MM.1S (cell line): ENCODE measurements around the gene ERCC4.

ENCODE experiments used
- DNase-seq: peaks from one replicate; pipeline ENCODE4 v3.0.0-alpha.2; 2015
- H2AFZ ChIP-seq: fragments of 300-600 bp; sonication (generic); 2 replicates; pipeline ENCODE4 v1.6.0; 2016; ENCODE audit warnings: antibody characterized with exemption, low read length
- H3F3A ChIP-seq: fragments of 300-600 bp; sonication (generic); 2 replicates; pipeline ENCODE4 v1.6.1; 2016; ENCODE audit warnings: mild to moderate bottlenecking, antibody characterized with exemption, low read length, moderate library complexity, mixed read lengths; ENCODE audit not compliant: insufficient read depth
- H3K27ac ChIP-seq: fragments of 300-600 bp; sonication (generic); 2 replicates; pipeline ENCODE4 v1.5.1; 2016; ENCODE audit warnings: mild to moderate bottlenecking, low read length
- H3K27me3 ChIP-seq: fragments of 300-600 bp; sonication (generic); replicated peaks from 2 replicates; pipeline ENCODE4 v1.6.0; 2016; ENCODE audit warnings: low read length; ENCODE audit not compliant: insufficient read depth
- H3K36me3 ChIP-seq: fragments of 300-600 bp; sonication (generic); replicated peaks from 2 replicates; pipeline ENCODE4 v1.6.1; 2016; ENCODE audit warnings: mild to moderate bottlenecking, low read length, mixed read lengths; ENCODE audit not compliant: insufficient read depth
- H3K4me1 ChIP-seq: fragments of 300-600 bp; sonication (generic); 2 replicates; pipeline ENCODE4 v1.6.1; 2016; ENCODE audit warnings: low read length, mixed read lengths
- H3K4me2 ChIP-seq: fragments of 300-600 bp; sonication (generic); 2 replicates; pipeline ENCODE4 v1.6.0; 2016; ENCODE audit warnings: low read depth, low read length
- H3K4me3 ChIP-seq: fragments of 300-600 bp; sonication (generic); 2 replicates; pipeline ENCODE4 v1.5.1; 2016; ENCODE audit warnings: low read length, mixed read lengths
- H3K79me2 ChIP-seq: fragments of 300-600 bp; sonication (generic); 2 replicates; pipeline ENCODE4 v1.6.1; 2016; ENCODE audit warnings: mixed run types, low read length, mixed read lengths
- H3K9ac ChIP-seq: fragments of 300-600 bp; sonication (generic); 2 replicates; pipeline ENCODE4 v1.6.1; 2016; ENCODE audit warnings: low read length, mixed read lengths
- H3K9me2 ChIP-seq: fragments of 300-600 bp; sonication (generic); replicated peaks from 2 replicates; pipeline ENCODE4 v1.6.1; 2016; ENCODE audit warnings: mild to moderate bottlenecking, low read length, mixed read lengths; ENCODE audit not compliant: insufficient read depth
- H3K9me3 ChIP-seq: fragments of 300-600 bp; sonication (generic); replicated peaks from 2 replicates; pipeline ENCODE4 v1.6.1; 2016; ENCODE audit warnings: mild to moderate bottlenecking, low read length, mixed read lengths; ENCODE audit not compliant: insufficient read depth
- H4K20me1 ChIP-seq: fragments of 300-600 bp; sonication (generic); 2 replicates; pipeline ENCODE4 v1.6.1; 2016; ENCODE audit warnings: mild to moderate bottlenecking, low read length, moderate library complexity, mixed read lengths; ENCODE audit not compliant: insufficient read depth
- EZH2 ChIP-seq: fragments of 300-600 bp; sonication (generic); optimal IDR thresholded peaks from 2 replicates; pipeline ENCODE3; 2017; ENCODE audit warnings: low read depth, mild to moderate bottlenecking, antibody characterized with exemption, low read length, mixed read lengths
- EZH2phosphoT487 ChIP-seq: fragments of 300-600 bp; sonication (generic); IDR thresholded peaks from 2 replicates; pipeline ENCODE4 v1.6.1; 2018; ENCODE audit warnings: antibody characterized with exemption, low read length
- TF ChIP-seq, protein P1 (sequence below): fragments of 300-600 bp; sonication (generic); IDR thresholded peaks from 2 replicates; pipeline ENCODE4 v1.5.1; 2016; ENCODE audit warnings: antibody characterized with exemption, low read length, mixed read lengths

ERCC4 gene

DNA sequence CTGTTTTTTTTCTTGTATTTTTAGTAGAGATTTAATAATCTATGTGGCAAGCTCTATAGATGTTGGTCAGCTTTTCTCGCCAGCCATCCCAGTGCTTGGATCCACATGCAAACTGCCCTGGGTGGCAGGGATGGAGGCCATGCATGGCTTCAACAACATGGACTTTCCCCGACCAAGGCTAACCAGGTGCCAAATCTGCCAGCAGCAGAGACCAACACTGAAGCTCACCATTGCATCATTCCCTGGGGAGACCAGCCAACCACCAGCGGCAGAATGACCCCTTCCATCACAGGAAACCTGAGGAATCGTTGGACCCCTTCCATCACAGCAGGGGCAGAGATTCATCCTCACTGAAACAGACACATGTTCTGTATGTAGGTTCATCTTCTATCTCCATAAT is 27.7 kb upstream of the ERCC4 start:
- Histone ChIP-seq H3K36me3 (no peaks in the 10 kb centered on the region), H3K9me2 (no peaks in the 10 kb centered on the region), H3K9ac (no peak overlapping the region), H3K4me3 (no peak overlapping the region), H2AFZ (no peak overlapping the region), H3F3A (no peaks in the 10 kb centered on the region), H4K20me1 (no peaks in the 10 kb centered on the region), H3K9me3 (no peaks in the 10 kb centered on the region), H3K4me2 (no peak overlapping the region), H3K27ac (no peak overlapping the region), H3K27me3 (no peaks in the 10 kb centered on the region), H3K79me2 (no peaks in the 10 kb centered on the region), H3K4me1 (no peaks in the 10 kb centered on the region)
- DNase-seq, result no peak
- TF ChIP-seq EZH2 (no peak), EZH2phosphoT487 (no peak)
- TF ChIP-seq, protein P1, sequence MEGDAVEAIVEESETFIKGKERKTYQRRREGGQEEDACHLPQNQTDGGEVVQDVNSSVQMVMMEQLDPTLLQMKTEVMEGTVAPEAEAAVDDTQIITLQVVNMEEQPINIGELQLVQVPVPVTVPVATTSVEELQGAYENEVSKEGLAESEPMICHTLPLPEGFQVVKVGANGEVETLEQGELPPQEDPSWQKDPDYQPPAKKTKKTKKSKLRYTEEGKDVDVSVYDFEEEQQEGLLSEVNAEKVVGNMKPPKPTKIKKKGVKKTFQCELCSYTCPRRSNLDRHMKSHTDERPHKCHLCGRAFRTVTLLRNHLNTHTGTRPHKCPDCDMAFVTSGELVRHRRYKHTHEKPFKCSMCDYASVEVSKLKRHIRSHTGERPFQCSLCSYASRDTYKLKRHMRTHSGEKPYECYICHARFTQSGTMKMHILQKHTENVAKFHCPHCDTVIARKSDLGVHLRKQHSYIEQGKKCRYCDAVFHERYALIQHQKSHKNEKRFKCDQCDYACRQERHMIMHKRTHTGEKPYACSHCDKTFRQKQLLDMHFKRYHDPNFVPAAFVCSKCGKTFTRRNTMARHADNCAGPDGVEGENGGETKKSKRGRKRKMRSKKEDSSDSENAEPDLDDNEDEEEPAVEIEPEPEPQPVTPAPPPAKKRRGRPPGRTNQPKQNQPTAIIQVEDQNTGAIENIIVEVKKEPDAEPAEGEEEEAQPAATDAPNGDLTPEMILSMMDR, result no peak

DNA sequence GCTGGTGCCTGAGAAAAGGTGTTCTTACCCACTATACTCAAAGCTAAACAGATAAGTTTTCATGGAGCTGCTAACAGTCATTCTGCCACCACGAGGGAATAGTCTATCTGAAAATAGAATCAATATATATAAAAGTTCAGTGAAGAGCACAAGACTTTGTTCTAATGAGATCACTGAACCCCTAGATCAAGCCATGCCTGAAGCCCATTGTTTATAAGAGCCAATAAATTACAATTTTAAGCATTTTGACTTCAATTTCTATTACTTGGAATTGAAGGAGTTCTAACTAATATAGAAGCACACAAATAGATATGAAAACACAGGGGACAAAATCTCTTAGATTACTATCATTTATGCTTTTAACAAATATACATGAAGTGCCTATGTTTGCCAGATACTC is 24.4 kb upstream of the ERCC4 start:
- H3K36me3 ChIP-seq, result no peaks in the 10 kb centered on the region
- H3K4me1 ChIP-seq, result no peaks in the 10 kb centered on the region
- no peaks in the 10 kb centered on the region for H3K9me3 ChIP-seq
- no peak overlapping the region for H3K27ac ChIP-seq
- H3K9me2 ChIP-seq, result no peaks in the 10 kb centered on the region
- no peaks in the 10 kb centered on the region for H3K27me3 ChIP-seq
- H3F3A ChIP-seq, result no peaks in the 10 kb centered on the region
- no peaks in the 10 kb centered on the region for H4K20me1 ChIP-seq
- no peak overlapping the region for H3K4me3 ChIP-seq
- H3K9ac ChIP-seq, result no peak overlapping the region
- no peak overlapping the region for H3K4me2 ChIP-seq
- no peak overlapping the region for H2AFZ ChIP-seq
- TF ChIP-seq EZH2, result no peak
- no peak for TF ChIP-seq EZH2phosphoT487
- TF ChIP-seq, protein P1, result no peak
- H3K79me2 ChIP-seq, result no peaks in the 10 kb centered on the region
- DNase-seq, result no peak

DNA sequence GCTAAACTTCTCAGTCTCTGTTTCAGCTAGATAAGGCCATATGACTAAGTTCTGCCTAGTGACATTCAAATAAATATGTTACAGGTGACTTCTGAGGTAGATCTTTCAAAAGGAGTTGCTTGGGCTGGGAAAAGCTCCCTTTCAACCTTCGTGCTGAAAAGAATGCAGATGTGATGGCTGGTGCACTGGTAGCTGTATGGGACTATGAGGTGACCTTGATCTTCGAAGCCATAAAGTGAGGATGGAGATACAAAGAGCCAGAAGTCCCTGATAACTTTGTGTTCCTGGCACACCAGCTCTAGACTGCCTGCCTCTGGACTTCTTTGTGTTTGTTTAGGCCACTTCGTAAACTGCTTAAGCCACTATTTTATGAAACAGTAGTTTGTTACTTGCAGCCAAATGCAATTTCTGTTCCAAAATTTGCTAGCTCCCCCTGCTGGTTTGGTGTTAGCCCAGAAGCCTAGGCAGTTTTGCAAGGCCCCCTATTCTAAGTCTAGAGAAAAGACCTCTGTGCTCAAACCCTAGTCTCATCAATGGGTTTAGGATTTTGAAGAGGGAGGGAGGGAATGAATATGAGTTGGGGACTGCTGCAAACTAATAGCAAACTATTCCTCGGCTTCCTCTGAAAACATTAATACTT is 23.3 kb upstream of the ERCC4 start:
- H3F3A ChIP-seq, result no peaks in the 10 kb centered on the region
- H2AFZ ChIP-seq, result no peak overlapping the region
- no peaks in the 10 kb centered on the region for H3K9me2 ChIP-seq
- no peak overlapping the region for H3K4me3 ChIP-seq
- TF ChIP-seq, protein P1, result peak; percentile 23; the same call in 1 of the 2 replicates
- TF ChIP-seq EZH2phosphoT487, result no peak
- H3K79me2 ChIP-seq, result no peaks in the 10 kb centered on the region
- H3K9ac ChIP-seq, result no peak overlapping the region
- no peaks in the 10 kb centered on the region for H4K20me1 ChIP-seq
- no peak overlapping the region for H3K27ac ChIP-seq
- no peaks in the 10 kb centered on the region for H3K9me3 ChIP-seq
- H3K36me3 ChIP-seq, result no peaks in the 10 kb centered on the region
- no peak overlapping the region for H3K4me2 ChIP-seq
- DNase-seq, result no peak
- H3K4me1 ChIP-seq, result no peaks in the 10 kb centered on the region
- no peaks in the 10 kb centered on the region for H3K27me3 ChIP-seq
